ENCODE data around the gene MICU1. TPM values are rescaled to one million over a fixed set of nuclear protein-coding genes. Genes with fewer than 3 reads are reported as not detected.

Gene MICU1
- total and polyA plus RNA-seq, 2 of the 13 experiments (the other 11 are each of a cell fraction or from before 2014, with no cell fraction given) = 32.5 to 56.1 TPM

DNA sequence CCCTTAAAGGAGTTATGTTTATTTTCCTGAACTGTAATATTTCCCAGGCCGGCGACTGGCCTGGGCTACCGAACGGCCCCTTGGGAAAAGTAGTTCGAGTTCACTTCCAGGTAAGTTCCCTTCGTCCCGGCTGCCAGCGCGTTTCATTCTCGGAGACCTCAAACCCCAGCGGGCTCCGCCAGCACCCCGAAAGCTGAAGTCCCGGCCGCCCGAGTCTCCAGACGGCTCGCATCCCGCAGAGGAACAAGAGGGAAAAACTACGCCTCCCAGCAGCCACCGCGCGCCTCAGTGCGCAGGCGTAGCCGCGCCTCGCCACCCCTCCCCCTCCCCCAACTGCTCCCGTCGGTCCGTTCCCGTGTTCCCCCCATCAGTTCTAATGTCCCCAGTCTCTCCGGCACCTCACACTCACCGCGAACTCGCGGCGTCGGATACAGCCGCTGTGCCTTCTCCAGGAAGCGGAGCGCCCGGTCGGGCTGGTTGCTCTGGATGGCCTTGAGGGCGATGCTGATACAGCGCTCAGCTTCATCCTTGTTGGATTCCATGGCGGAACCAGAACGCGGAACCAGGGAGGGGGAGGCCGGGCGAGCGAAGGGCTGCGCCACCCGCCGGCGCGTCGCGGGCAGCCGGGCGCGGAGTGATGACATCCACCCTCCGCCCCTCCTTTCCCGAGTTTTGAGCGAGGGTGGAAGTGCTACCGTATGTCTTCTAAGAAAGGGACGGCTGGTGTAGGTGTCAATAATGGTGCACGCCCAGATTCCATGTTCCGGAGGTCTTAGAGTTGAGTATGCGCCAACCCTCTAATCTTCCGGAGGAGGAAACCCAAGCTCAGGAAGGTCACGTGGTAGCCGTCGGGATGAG, 271.3 kb downstream of the MICU1 start, which contains the start of gene DNAJB12 (continued):
- TF ChIP-seq, protein P1, sequence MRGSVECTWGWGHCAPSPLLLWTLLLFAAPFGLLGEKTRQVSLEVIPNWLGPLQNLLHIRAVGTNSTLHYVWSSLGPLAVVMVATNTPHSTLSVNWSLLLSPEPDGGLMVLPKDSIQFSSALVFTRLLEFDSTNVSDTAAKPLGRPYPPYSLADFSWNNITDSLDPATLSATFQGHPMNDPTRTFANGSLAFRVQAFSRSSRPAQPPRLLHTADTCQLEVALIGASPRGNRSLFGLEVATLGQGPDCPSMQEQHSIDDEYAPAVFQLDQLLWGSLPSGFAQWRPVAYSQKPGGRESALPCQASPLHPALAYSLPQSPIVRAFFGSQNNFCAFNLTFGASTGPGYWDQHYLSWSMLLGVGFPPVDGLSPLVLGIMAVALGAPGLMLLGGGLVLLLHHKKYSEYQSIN (CRISPR knock-in tag; IDR thresholded peaks at IDR 0.05; ENCODE audit: borderline replicate concordance) = no peak
- TF ChIP-seq CHCHD3 (CRISPR knock-in tag; IDR thresholded peaks at IDR 0.05) (no peak; the same call in 1 of the 2 replicates), ZNF292 (CRISPR knock-in tag; IDR thresholded peaks at IDR 0.05; ENCODE audit: borderline replicate concordance, low read depth) (no peak), SYNCRIP (IDR thresholded peaks at IDR 0.05; ENCODE audit: insufficient read depth, low read depth, low read length) (no peak), JDP2 (CRISPR knock-in tag; IDR thresholded peaks at IDR 0.05; ENCODE audit: borderline replicate concordance) (no peak), ZNF724P (CRISPR knock-in tag; IDR thresholded peaks at IDR 0.05; ENCODE audit: borderline replicate concordance) (peak; percentile 62; the same call in 1 of the 2 replicates), ISX (CRISPR knock-in tag; conservative IDR thresholded peaks at IDR 0.05) (no peak), ZBTB7B (CRISPR knock-in tag; IDR thresholded peaks at IDR 0.05) (no peak; the same call in 1 of the 2 replicates), CENPX (CRISPR knock-in tag; IDR thresholded peaks at IDR 0.05) (no peak), MIER2 (CRISPR knock-in tag; IDR thresholded peaks at IDR 0.05) (peak; percentile 38; the same call in 1 of the 2 replicates), ZNF547 (CRISPR knock-in tag; IDR thresholded peaks at IDR 0.05) (peak; percentile 91), MEIS2 (CRISPR knock-in tag; IDR thresholded peaks at IDR 0.05) (peak; percentile 76)
- TF ChIP-seq, protein P2, sequence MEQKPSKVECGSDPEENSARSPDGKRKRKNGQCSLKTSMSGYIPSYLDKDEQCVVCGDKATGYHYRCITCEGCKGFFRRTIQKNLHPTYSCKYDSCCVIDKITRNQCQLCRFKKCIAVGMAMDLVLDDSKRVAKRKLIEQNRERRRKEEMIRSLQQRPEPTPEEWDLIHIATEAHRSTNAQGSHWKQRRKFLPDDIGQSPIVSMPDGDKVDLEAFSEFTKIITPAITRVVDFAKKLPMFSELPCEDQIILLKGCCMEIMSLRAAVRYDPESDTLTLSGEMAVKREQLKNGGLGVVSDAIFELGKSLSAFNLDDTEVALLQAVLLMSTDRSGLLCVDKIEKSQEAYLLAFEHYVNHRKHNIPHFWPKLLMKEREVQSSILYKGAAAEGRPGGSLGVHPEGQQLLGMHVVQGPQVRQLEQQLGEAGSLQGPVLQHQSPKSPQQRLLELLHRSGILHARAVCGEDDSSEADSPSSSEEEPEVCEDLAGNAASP (CRISPR knock-in tag; IDR thresholded peaks at IDR 0.05; ENCODE audit: borderline replicate concordance) = peak; percentile 43; the same call in 1 of the 2 replicates
- TF ChIP-seq, protein P3, sequence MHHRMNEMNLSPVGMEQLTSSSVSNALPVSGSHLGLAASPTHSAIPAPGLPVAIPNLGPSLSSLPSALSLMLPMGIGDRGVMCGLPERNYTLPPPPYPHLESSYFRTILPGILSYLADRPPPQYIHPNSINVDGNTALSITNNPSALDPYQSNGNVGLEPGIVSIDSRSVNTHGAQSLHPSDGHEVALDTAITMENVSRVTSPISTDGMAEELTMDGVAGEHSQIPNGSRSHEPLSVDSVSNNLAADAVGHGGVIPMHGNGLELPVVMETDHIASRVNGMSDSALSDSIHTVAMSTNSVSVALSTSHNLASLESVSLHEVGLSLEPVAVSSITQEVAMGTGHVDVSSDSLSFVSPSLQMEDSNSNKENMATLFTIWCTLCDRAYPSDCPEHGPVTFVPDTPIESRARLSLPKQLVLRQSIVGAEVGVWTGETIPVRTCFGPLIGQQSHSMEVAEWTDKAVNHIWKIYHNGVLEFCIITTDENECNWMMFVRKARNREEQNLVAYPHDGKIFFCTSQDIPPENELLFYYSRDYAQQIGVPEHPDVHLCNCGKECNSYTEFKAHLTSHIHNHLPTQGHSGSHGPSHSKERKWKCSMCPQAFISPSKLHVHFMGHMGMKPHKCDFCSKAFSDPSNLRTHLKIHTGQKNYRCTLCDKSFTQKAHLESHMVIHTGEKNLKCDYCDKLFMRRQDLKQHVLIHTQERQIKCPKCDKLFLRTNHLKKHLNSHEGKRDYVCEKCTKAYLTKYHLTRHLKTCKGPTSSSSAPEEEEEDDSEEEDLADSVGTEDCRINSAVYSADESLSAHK (CRISPR knock-in tag; IDR thresholded peaks at IDR 0.05; ENCODE audit: borderline replicate concordance) = no peak
- TF ChIP-seq, protein P4, sequence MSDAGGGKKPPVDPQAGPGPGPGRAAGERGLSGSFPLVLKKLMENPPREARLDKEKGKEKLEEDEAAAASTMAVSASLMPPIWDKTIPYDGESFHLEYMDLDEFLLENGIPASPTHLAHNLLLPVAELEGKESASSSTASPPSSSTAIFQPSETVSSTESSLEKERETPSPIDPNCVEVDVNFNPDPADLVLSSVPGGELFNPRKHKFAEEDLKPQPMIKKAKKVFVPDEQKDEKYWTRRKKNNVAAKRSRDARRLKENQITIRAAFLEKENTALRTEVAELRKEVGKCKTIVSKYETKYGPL (CRISPR knock-in tag; IDR thresholded peaks at IDR 0.05) = 0 out of 2 replicates have a peak, but pooled peaks have one; percentile 48
- TF ChIP-seq, protein P5, sequence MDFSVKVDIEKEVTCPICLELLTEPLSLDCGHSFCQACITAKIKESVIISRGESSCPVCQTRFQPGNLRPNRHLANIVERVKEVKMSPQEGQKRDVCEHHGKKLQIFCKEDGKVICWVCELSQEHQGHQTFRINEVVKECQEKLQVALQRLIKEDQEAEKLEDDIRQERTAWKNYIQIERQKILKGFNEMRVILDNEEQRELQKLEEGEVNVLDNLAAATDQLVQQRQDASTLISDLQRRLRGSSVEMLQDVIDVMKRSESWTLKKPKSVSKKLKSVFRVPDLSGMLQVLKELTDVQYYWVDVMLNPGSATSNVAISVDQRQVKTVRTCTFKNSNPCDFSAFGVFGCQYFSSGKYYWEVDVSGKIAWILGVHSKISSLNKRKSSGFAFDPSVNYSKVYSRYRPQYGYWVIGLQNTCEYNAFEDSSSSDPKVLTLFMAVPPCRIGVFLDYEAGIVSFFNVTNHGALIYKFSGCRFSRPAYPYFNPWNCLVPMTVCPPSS (IDR thresholded peaks at IDR 0.05) = no peak
- TF ChIP-seq, protein P6, sequence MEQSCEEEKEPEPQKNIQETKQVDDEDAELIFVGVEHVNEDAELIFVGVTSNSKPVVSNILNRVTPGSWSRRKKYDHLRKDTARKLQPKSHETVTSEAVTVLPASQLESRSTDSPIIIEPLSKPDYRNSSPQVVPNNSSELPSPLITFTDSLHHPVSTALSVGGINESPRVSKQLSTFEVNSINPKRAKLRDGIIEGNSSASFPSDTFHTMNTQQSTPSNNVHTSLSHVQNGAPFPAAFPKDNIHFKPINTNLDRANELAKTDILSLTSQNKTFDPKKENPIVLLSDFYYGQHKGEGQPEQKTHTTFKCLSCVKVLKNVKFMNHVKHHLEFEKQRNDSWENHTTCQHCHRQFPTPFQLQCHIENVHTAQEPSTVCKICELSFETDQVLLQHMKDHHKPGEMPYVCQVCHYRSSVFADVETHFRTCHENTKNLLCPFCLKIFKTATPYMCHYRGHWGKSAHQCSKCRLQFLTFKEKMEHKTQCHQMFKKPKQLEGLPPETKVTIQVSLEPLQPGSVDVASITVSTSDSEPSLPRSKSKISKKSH (CRISPR knock-in tag; IDR thresholded peaks at IDR 0.05; ENCODE audit: borderline replicate concordance) = no peak; the same call in 1 of the 2 replicates
- TF ChIP-seq, protein P7, sequence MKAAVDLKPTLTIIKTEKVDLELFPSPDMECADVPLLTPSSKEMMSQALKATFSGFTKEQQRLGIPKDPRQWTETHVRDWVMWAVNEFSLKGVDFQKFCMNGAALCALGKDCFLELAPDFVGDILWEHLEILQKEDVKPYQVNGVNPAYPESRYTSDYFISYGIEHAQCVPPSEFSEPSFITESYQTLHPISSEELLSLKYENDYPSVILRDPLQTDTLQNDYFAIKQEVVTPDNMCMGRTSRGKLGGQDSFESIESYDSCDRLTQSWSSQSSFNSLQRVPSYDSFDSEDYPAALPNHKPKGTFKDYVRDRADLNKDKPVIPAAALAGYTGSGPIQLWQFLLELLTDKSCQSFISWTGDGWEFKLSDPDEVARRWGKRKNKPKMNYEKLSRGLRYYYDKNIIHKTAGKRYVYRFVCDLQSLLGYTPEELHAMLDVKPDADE (CRISPR knock-in tag; IDR thresholded peaks at IDR 0.05) = no peak

Data from HepG2 (cell line).